Ishikawa (cell line): ENCODE results near the gene MYO1B.

Experiments
- CEBPB ChIP-seq: IDR thresholded peaks from 2 replicates; pipeline ENCODE4 v1.6.1; 2012
- CREB1 ChIP-seq: IDR thresholded peaks from 2 replicates; pipeline ENCODE4 v1.6.1; 2012; ENCODE audit warnings: low read depth
- EGR1 ChIP-seq: IDR thresholded peaks from 2 replicates; pipeline ENCODE4 v1.6.1; 2012
- EP300 ChIP-seq: IDR thresholded peaks from 2 replicates; pipeline ENCODE4 v1.6.1; 2012; ENCODE audit warnings: borderline replicate concordance
- FOXM1 ChIP-seq: IDR thresholded peaks from 2 replicates; pipeline ENCODE4 v1.6.1; 2012; ENCODE audit warnings: low read depth, borderline replicate concordance
- MAX ChIP-seq: IDR thresholded peaks from 2 replicates; pipeline ENCODE4 v1.6.1; 2012
- NFIC ChIP-seq: IDR thresholded peaks from 2 replicates; pipeline ENCODE4 v1.6.1; 2012
- RAD21 ChIP-seq: IDR thresholded peaks from 2 replicates; pipeline ENCODE4 v1.6.1; 2012; ENCODE audit warnings: low read depth
- REST ChIP-seq: IDR thresholded peaks from 2 replicates; pipeline ENCODE4 v1.6.1; 2012; ENCODE audit warnings: low read depth, mild to moderate bottlenecking
- TAF1 ChIP-seq: IDR thresholded peaks from 2 replicates; pipeline ENCODE4 v1.6.1; 2012; ENCODE audit warnings: low read depth, mild to moderate bottlenecking
- TCF12 ChIP-seq: IDR thresholded peaks from 2 replicates; pipeline ENCODE4 v1.6.1; 2012; ENCODE audit warnings: low read depth
- TEAD4 ChIP-seq: IDR thresholded peaks from 2 replicates; pipeline ENCODE4 v1.6.1; 2012
- USF1 ChIP-seq: IDR thresholded peaks from 2 replicates; pipeline ENCODE4 v1.6.1; 2012
- YY1 ChIP-seq: IDR thresholded peaks from 2 replicates; pipeline ENCODE4 v1.6.1; 2012; ENCODE audit warnings: low read depth
- ZBTB7A ChIP-seq: IDR thresholded peaks from 2 replicates; pipeline ENCODE4 v1.6.1; 2012; ENCODE audit warnings: low read depth

The MYO1B gene

GRCh38 chr2:191257934-191258333 lies 12.7 kb downstream of the MYO1B start:
- no peak for TF ChIP-seq ZBTB7A
- no peak for TF ChIP-seq RAD21
- TF ChIP-seq MAX = no peak
- no peak for TF ChIP-seq EGR1
- TF ChIP-seq CEBPB = no peak
- TF ChIP-seq YY1 = no peak
- no peak for TF ChIP-seq NFIC
- no peak for TF ChIP-seq TCF12
- no peak for TF ChIP-seq TEAD4
- no peak for TF ChIP-seq TAF1
- no peak for TF ChIP-seq EP300

GRCh38 chr2:191258996-191259395 lies 13.8 kb downstream of the MYO1B start:
- TF ChIP-seq MAX (no peak), USF1 (no peak), EP300 (no peak), CREB1 (no peak), TCF12 (no peak), NFIC (no peak), YY1 (no peak)

- TF ChIP-seq EGR1 (no peak), CREB1 (no peak), TCF12 (no peak), EP300 (no peak)
Observed at GRCh38 chr2:191262436-191262835, 17.2 kb downstream of the MYO1B start.

- TF ChIP-seq NFIC (no peak), CEBPB (no peak), MAX (no peak), RAD21 (no peak), EGR1 (no peak), REST (no peak), TAF1 (no peak), CREB1 (no peak), TEAD4 (no peak), ZBTB7A (no peak), FOXM1 (no peak), YY1 (no peak), EP300 (no peak), USF1 (no peak), TCF12 (no peak)
Observed at GRCh38 chr2:191263050-191263449, 17.8 kb downstream of the MYO1B start.

- no peak for TF ChIP-seq YY1
- no peak for TF ChIP-seq REST
- no peak for TF ChIP-seq EGR1
- no peak for TF ChIP-seq MAX
- TF ChIP-seq CEBPB = no peak
- TF ChIP-seq CREB1 = no peak
- TF ChIP-seq NFIC = no peak
- no peak for TF ChIP-seq FOXM1
- TF ChIP-seq TEAD4 = no peak
- no peak for TF ChIP-seq RAD21
- TF ChIP-seq USF1 = no peak
- TF ChIP-seq EP300 = no peak
- TF ChIP-seq ZBTB7A = no peak
- no peak for TF ChIP-seq TCF12
- no peak for TF ChIP-seq TAF1
Observed at GRCh38 chr2:191264647-191265081, 19.5 kb downstream of the MYO1B start.
